ENCODE data around the gene GATAD2B.

- no peak for TF ChIP-seq CTCF (IDR thresholded peaks at IDR 0.05 in 8 of 11, conservative IDR thresholded peaks at IDR 0.05 in 3 of 11)
- TF ChIP-seq POLR2A (IDR thresholded peaks at IDR 0.05), result no peak
Observed at GRCh38 chr1:153940756-153941155, 18.0 kb upstream of the GATAD2B start.
